ENCODE results near the gene CDC42EP3. TPM values are rescaled to one million over a fixed set of nuclear protein-coding genes. Genes with fewer than 3 reads are reported as not detected.
A peak's percentile ranks its signal among the peaks of the same experiment; 100 is the strongest.

The CDC42EP3 gene
- total RNA-seq, 6 experiments from 2014 or later, result 159 to 248 (median 201) TPM

- Mint-ChIP-seq H3K27me3 (ENCODE audit: insufficient read depth) (no peaks in the 10 kb centered on the region; the same call in none of the 2 replicates), H3K36me3 (ENCODE audit: low read depth) (peaks cover 59% of the 10 kb centered on the region), H3K27ac (peak overlapping the region; percentile 81), H3K4me3 (peak overlapping the region; percentile 99), H3K9me3 (no peaks in the 10 kb centered on the region), H3K4me1 (ENCODE audit: low read depth) (peaks cover 59% of the 10 kb centered on the region)
- DNase-seq, result no peak
- TF ChIP-seq CTCF (IDR thresholded peaks at IDR 0.05), result no peak
Observed at GRCh38 chr2:37669446-37669845, 2.0 kb downstream of the CDC42EP3 start.

- Mint-ChIP-seq H3K4me1 (ENCODE audit: low read depth) (peaks cover 61% of the 10 kb centered on the region), H3K27me3 (ENCODE audit: insufficient read depth) (no peaks in the 10 kb centered on the region; the same call in none of the 2 replicates), H3K36me3 (ENCODE audit: low read depth) (peaks cover 71% of the 10 kb centered on the region), H3K4me3 (peak overlapping the region; percentile 99), H3K27ac (peak overlapping the region; percentile 38; the same call in 1 of the 2 replicates), H3K9me3 (no peaks in the 10 kb centered on the region)
- no peak for DNase-seq
- TF ChIP-seq CTCF (IDR thresholded peaks at IDR 0.05), result no peak
Observed at GRCh38 chr2:37667704-37668103, 3.7 kb downstream of the CDC42EP3 start.

DNA sequence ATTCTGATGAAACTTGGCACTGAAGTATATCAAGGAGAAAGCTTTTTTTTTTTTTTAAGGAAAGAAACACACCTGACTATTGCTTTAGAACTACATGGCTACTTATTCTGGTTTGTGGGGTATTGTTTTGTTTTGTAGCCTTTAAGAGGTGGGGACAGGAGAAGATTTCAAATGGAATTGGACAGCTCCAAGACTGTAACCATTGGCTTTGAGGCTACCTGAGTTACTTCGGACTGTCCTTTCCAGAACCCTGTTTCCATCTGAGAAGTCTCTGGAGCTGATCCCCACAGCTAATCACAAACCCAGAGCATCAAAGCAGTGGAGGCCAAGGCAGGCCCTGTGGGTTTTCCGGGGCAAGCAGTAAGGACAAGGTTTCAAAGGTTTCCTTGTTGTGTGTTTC, 4.7 kb downstream of the CDC42EP3 start:
- H3K27me3 Mint-ChIP-seq (ENCODE audit: insufficient read depth), result no peaks in the 10 kb centered on the region; the same call in none of the 2 replicates
- no peak for DNase-seq
- H3K4me1 Mint-ChIP-seq (ENCODE audit: low read depth), result peaks cover 68% of the 10 kb centered on the region
- peak overlapping the region; percentile 99 for H3K4me3 Mint-ChIP-seq
- H3K27ac Mint-ChIP-seq, result peak overlapping the region; percentile 27
- TF ChIP-seq CTCF (IDR thresholded peaks at IDR 0.05), result no peak
- H3K36me3 Mint-ChIP-seq (ENCODE audit: low read depth), result peaks cover 78% of the 10 kb centered on the region
- no peaks in the 10 kb centered on the region for H3K9me3 Mint-ChIP-seq

GRCh38 chr2:37665604-37666362, 5.7 kb downstream of the CDC42EP3 start:
- Mint-ChIP-seq H3K27me3 (ENCODE audit: insufficient read depth) (no peaks in the 10 kb centered on the region; the same call in none of the 2 replicates), H3K36me3 (ENCODE audit: low read depth) (peaks cover 84% of the 10 kb centered on the region), H3K4me1 (ENCODE audit: low read depth) (peaks cover 78% of the 10 kb centered on the region), H3K4me3 (peak overlapping the region; percentile 99), H3K9me3 (no peaks in the 10 kb centered on the region), H3K27ac (peak overlapping the region; percentile 71)
- no peak for TF ChIP-seq CTCF (IDR thresholded peaks at IDR 0.05)
- no peak for DNase-seq

- peaks cover 84% of the 10 kb centered on the region for H3K36me3 Mint-ChIP-seq (ENCODE audit: low read depth)
- peaks cover 86% of the 10 kb centered on the region for H3K4me1 Mint-ChIP-seq (ENCODE audit: low read depth)
- no peak for DNase-seq
- peak overlapping the region; percentile 99 for H3K4me3 Mint-ChIP-seq
- H3K9me3 Mint-ChIP-seq, result no peaks in the 10 kb centered on the region
- H3K27me3 Mint-ChIP-seq (ENCODE audit: insufficient read depth), result no peaks in the 10 kb centered on the region; the same call in none of the 2 replicates
- no peak for TF ChIP-seq CTCF (IDR thresholded peaks at IDR 0.05)
- H3K27ac Mint-ChIP-seq, result peak overlapping the region; percentile 71
Observed at GRCh38 chr2:37665043-37665442, 6.4 kb downstream of the CDC42EP3 start.

All from HFFc6 (cell line).